GM12875 (cell line): ENCODE measurements around the gene ZNF563.
"Not testable (repeated sequence)": the region's sequence is repeated elsewhere in the genome, so short reads cannot be mapped to it uniquely, and the experiment has no call there.

ENCODE experiments used
- H3K4me3 ChIP-seq: one replicate; pipeline ENCODE4 v1.5.1; 2011; ENCODE audit warnings: low read depth, low read length, control low read depth
- TF ChIP-seq, protein P1 (sequence below): IDR thresholded peaks from 2 replicates; pipeline ENCODE4 v1.5.1; 2011; ENCODE audit warnings: low read depth, mild to moderate bottlenecking, control low read depth, inconsistent platforms, low read length, moderate library complexity, borderline replicate concordance; ENCODE audit not compliant: insufficient read depth

Gene ZNF563

DNA sequence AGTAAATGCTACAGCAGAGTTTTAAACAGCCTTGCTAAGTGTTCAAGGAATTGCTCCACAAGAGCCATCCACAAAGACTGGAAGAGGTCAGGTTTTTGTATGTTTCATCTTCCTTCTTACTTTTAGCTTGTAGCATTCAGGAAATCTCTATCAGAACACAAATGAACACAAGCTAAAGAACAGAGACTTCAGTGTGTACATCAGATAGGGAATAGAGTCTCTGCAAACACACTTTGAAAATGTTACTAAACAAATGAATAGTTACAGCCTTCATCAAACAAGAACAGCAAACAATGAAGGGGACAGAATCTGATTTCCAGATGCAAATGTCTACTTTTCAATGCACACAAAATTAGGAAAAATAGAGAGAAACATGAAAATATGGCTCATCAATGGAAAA, 7.7 kb downstream of the ZNF563 start:
- TF ChIP-seq, protein P1, sequence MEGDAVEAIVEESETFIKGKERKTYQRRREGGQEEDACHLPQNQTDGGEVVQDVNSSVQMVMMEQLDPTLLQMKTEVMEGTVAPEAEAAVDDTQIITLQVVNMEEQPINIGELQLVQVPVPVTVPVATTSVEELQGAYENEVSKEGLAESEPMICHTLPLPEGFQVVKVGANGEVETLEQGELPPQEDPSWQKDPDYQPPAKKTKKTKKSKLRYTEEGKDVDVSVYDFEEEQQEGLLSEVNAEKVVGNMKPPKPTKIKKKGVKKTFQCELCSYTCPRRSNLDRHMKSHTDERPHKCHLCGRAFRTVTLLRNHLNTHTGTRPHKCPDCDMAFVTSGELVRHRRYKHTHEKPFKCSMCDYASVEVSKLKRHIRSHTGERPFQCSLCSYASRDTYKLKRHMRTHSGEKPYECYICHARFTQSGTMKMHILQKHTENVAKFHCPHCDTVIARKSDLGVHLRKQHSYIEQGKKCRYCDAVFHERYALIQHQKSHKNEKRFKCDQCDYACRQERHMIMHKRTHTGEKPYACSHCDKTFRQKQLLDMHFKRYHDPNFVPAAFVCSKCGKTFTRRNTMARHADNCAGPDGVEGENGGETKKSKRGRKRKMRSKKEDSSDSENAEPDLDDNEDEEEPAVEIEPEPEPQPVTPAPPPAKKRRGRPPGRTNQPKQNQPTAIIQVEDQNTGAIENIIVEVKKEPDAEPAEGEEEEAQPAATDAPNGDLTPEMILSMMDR: no peak
- no peak overlapping the region for H3K4me3 ChIP-seq

DNA sequence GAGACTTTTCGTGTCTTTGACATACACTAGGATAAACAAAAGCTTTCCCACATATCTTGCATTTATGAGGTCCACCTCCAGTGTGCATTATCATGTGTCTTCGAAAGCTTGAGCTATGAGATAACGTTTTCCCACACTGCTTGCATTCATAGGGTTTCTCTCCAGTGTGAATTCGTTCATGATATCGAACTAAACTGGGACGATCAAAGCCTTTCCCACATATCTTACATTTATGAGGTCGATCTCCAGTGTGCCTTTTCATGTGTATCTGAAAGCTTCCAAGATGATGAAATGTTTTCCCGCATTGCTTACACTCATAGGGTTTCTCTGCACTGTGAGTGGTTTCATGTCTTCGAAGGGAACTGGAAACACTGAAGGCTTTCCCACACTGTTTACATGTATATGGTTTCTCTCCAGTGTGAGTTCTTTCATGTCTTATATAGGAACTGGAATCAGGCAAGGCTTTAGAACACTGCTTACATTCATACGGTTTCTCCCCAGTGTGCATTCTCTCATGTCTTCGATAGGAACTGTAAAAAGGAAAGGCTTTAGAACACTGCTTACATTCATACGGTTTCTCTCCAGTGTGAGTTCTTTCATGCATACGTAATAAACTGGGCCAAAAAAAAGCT, 14.5 kb downstream of the ZNF563 start:
- TF ChIP-seq, protein P1: no peak
- no peak overlapping the region for H3K4me3 ChIP-seq

GRCh38 chr19:12314553-12314952, 18.9 kb downstream of the ZNF563 start:
- no peak overlapping the region for H3K4me3 ChIP-seq
- TF ChIP-seq, protein P1: no peak

DNA sequence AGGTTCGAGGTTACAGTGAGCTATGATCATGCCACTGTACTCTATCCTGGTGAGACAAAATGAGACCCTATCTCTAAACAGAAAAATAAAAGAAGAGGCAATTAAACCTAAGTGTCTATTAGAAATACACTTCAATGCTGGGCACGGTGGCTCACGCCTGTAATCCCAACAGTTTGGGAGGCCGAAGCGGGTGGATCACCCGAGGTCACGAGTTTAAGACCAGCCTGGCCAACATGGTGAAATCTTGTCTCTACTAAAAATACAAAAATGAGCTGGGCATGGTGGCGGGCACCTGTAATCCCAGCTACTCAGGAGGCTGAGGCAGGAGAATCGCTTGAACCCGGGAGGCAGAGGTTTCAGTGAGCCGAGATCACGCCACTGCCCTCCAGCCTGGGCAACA, 24.5 kb downstream of the ZNF563 start:
- not testable (repeated sequence) for H3K4me3 ChIP-seq

- peak overlapping the region; percentile 96 for H3K4me3 ChIP-seq
- TF ChIP-seq, protein P1: no peak
Observed at GRCh38 chr19:12295191-12295590, 38.2 kb downstream of the ZNF563 start.

GRCh38 chr19:12294249-12295158, 38.9 kb downstream of the ZNF563 start, which contains the start of gene ZNF44:
Gene ZNF44 (minus strand): TSS chr19:12294883. CDS start chr19:12294694, 189 bp downstream.
- TF ChIP-seq, protein P1: no peak
- peak within 1 kb of the TSS; percentile 96 for H3K4me3 ChIP-seq

DNA sequence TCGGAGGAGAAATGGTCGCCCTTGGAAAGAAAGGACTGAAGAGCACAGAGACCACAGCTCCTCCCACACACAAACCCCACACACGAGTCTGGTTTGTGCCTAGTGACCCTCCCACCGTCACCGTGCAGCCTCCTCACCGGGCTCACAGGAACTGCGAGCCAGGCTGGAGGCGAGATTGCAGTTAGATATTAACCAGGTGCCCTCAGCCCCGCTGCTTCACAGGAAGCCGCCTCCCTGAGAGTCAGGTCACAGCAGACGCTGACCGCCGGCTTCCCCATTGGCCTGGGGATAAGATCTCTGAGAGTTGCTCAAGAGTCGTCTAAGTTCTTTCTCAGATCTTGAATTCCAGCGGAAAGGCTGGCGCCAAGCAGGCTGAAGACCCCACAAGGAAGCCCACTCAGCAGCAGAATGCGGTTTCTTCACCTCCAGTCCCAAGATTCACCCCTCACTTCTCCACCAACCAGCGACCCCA, 39.6 kb downstream of the ZNF563 start:
- TF ChIP-seq, protein P1: no peak
- peak overlapping the region; percentile 96 for H3K4me3 ChIP-seq
